OCI-LY7 (cell line): ENCODE data around the gene RALA. TPM values are rescaled to one million over a fixed set of nuclear protein-coding genes. Genes with fewer than 3 reads are reported as not detected.

Experiments
- BruUV-seq: library from RNA; stranded (reverse); fragments of 400-500 nt; replicated peaks from 2 replicates; lab custom pipeline; 2021; lab: Mats Ljungman, UMichigan
- CTCF ChIA-PET: fragments of 300-600 bp; sonication (Branson Sonifier 250); formaldehyde crosslinking; loops from one replicate; lab custom pipeline; 2022; ENCODE audit warnings: antibody characterized with exemption; ENCODE audit not compliant: unreplicated experiment; lab: Charles Lee
- POLR2A ChIA-PET: fragments of 300-600 bp; sonication (Branson Sonifier 250); formaldehyde crosslinking; loops from one replicate; lab custom pipeline; 2022; ENCODE audit warnings: antibody characterized with exemption; lab: Charles Lee
- DNase-seq: peaks from one replicate; pipeline ENCODE4 v3.0.0-alpha.2; 2015; ENCODE audit warnings: low spot score
- H2AFZ ChIP-seq: fragments of 200-600 bp; sonication (generic), shearing (Covaris generic); 2 replicates; pipeline ENCODE4 v1.6.1; 2014; ENCODE audit warnings: mild to moderate bottlenecking, antibody characterized with exemption, low read length, moderate library complexity
- H3K27ac ChIP-seq: fragments of 200-600 bp; sonication (generic); 2 replicates; pipeline ENCODE4 v1.5.1; 2014; ENCODE audit warnings: mixed run types, low read depth, mild to moderate bottlenecking, moderate library complexity, low read length, inconsistent platforms; ENCODE audit not compliant: poor library complexity, severe bottlenecking
- H3K36me3 ChIP-seq: fragments of 200-600 bp; sonication (generic); 2 replicates; pipeline ENCODE4 v1.6.1; 2014; ENCODE audit warnings: mild to moderate bottlenecking, antibody characterized with exemption, low read length, moderate library complexity, mixed read lengths; ENCODE audit not compliant: insufficient read depth
- H3K4me1 ChIP-seq: fragments of 200-600 bp; sonication (generic); 2 replicates; pipeline ENCODE4 v1.5.1; 2014; ENCODE audit warnings: mild to moderate bottlenecking, low read length; ENCODE audit not compliant: insufficient read depth, poor library complexity, severe bottlenecking
- H3K4me2 ChIP-seq: fragments of 200-600 bp; sonication (generic); 2 replicates; pipeline ENCODE4 v1.6.1; 2014; ENCODE audit warnings: mild to moderate bottlenecking, low read length
- H3K4me3 ChIP-seq: fragments of 200-600 bp; sonication (generic); 2 replicates; pipeline ENCODE4 v1.5.1; 2014; ENCODE audit warnings: mild to moderate bottlenecking, low read depth, low read length; ENCODE audit not compliant: poor library complexity, severe bottlenecking
- H3K79me2 ChIP-seq: fragments of 200-600 bp; sonication (generic); 2 replicates; pipeline ENCODE4 v1.6.1; 2016; ENCODE audit warnings: low read depth, mild to moderate bottlenecking, low read length, moderate library complexity, mixed read lengths; ENCODE audit not compliant: insufficient read depth
- H3K9me2 ChIP-seq: fragments of 200-600 bp; sonication (generic); 2 replicates; pipeline ENCODE4 v1.6.1; 2016; ENCODE audit warnings: mild to moderate bottlenecking, low read length, mixed read lengths; ENCODE audit not compliant: insufficient read depth
- H3K9me3 ChIP-seq: fragments of 200-600 bp; sonication (generic); 2 replicates; pipeline ENCODE4 v1.6.1; 2014; ENCODE audit warnings: mild to moderate bottlenecking, mixed run types, low read length, mixed read lengths
- H4K20me1 ChIP-seq: fragments of 200-600 bp; sonication (generic); 2 replicates; pipeline ENCODE4 v1.6.1; 2014; ENCODE audit warnings: mild to moderate bottlenecking, antibody characterized with exemption, low read length, moderate library complexity, mixed read lengths; ENCODE audit not compliant: insufficient read depth
- EZH2phosphoT487 ChIP-seq: fragments of 200-600 bp; sonication (generic); IDR thresholded peaks from 2 replicates; pipeline ENCODE4 v1.6.1; 2018; ENCODE audit warnings: low read depth, borderline replicate concordance, mild to moderate bottlenecking, mixed run types, antibody characterized with exemption, low read length, moderate library complexity, mixed read lengths
- intact Hi-C: fragments of 100-400 bp; cut with micrococcal nuclease; formaldehyde crosslinking; loops from one replicate; pipeline ENCODE4 v1.10.0; 2022; ENCODE audit not compliant: unreplicated experiment
- total RNA-seq, 2 experiments: library from RNA; depleted of rRNA in 1 of 2; stranded (reverse); fragments of >200 nt in 1 of 2; shearing (Covaris generic) in 1 of 2; gene quantifications; 2 replicates each; pipeline ENCODE4 v1.2.3, GENCODE V29; 2014 to 2022
- TF ChIP-seq, protein P1 (sequence below): fragments of 200-600 bp; sonication (generic); conservative IDR thresholded peaks from 2 replicates; pipeline ENCODE4 v1.5.1; 2014; ENCODE audit warnings: mild to moderate bottlenecking, antibody characterized with exemption, low read length, moderate library complexity, mixed read lengths

The RALA gene
- total RNA-seq, 2 experiments from 2014 or later: 6.4 to 31.0 TPM

DNA sequence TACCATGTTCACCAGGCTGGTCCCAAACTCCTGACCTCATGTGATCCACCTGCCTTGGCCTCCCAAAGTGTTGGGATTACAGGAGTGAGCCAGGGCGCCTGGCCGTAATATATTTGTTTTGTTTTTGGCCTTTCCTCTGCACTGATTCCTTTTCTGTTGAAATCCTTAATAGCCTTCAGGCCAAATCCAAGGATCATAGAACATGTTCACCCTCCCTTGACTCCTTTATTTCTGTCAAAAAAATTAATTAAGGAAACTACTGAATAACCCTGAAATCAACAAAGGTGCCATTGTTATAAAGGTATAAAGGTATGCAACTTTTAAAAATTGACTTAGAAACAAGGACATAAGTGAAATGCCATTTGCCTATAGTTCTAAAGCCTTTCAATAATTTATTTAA is 15.5 kb upstream of the RALA start:
- Histone ChIP-seq H3K4me1 (no peaks in the 10 kb centered on the region), H3K9me3 (no peaks in the 10 kb centered on the region), H3K36me3 (no peaks in the 10 kb centered on the region), H4K20me1 (no peaks in the 10 kb centered on the region), H2AFZ (no peak overlapping the region), H3K9me2 (no peaks in the 10 kb centered on the region), H3K79me2 (no peaks in the 10 kb centered on the region), H3K4me2 (no peak overlapping the region), H3K27ac (no peak overlapping the region), H3K4me3 (no peak overlapping the region)
- CTCF ChIA-PET: no interaction called here
- no TSS peak for BruUV-seq
- TF ChIP-seq, protein P1, sequence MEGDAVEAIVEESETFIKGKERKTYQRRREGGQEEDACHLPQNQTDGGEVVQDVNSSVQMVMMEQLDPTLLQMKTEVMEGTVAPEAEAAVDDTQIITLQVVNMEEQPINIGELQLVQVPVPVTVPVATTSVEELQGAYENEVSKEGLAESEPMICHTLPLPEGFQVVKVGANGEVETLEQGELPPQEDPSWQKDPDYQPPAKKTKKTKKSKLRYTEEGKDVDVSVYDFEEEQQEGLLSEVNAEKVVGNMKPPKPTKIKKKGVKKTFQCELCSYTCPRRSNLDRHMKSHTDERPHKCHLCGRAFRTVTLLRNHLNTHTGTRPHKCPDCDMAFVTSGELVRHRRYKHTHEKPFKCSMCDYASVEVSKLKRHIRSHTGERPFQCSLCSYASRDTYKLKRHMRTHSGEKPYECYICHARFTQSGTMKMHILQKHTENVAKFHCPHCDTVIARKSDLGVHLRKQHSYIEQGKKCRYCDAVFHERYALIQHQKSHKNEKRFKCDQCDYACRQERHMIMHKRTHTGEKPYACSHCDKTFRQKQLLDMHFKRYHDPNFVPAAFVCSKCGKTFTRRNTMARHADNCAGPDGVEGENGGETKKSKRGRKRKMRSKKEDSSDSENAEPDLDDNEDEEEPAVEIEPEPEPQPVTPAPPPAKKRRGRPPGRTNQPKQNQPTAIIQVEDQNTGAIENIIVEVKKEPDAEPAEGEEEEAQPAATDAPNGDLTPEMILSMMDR: no peak
- DNase-seq: no peak
- POLR2A ChIA-PET: interaction anchor here (1.0 kb wide), 1 partner anchor 29 kb away, joined by 4 read pairs; no protein-coding TSS in a partner anchor
- intact Hi-C loops: no loop called here

DNA sequence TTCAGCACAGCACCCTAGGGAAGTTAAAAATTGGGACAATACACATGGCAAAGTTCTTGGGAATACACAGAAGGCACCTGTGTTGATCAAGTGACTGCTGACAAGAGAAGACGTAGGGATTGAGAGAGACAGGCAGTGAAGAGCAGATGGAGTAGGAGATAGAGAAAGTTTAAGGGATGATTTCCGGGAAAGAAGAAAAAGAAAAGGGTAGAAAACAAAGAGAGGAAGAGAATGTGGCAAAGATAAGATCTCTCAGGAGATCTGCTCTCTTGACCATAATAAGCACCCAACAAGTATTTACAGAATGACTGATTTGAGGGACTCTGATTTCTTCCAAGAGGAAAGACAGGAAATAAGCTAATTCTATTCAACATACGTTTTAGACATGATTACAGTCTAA is 15.1 kb upstream of the RALA start:
- Histone ChIP-seq H4K20me1 (no peaks in the 10 kb centered on the region), H3K27ac (no peak overlapping the region), H2AFZ (no peak overlapping the region), H3K36me3 (no peaks in the 10 kb centered on the region), H3K4me1 (no peaks in the 10 kb centered on the region), H3K4me3 (no peak overlapping the region), H3K79me2 (no peaks in the 10 kb centered on the region), H3K9me3 (no peaks in the 10 kb centered on the region), H3K9me2 (no peaks in the 10 kb centered on the region), H3K4me2 (no peak overlapping the region)
- no peak for DNase-seq
- intact Hi-C loops: no loop called here
- ChIA-PET CTCF (no interaction called here), POLR2A (interaction anchor here (1.0 kb wide), 1 partner anchor 29 kb away, joined by 4 read pairs; no protein-coding TSS in a partner anchor)
- BruUV-seq: no TSS peak
- no peak for TF ChIP-seq EZH2phosphoT487
- TF ChIP-seq, protein P1: no peak

DNA sequence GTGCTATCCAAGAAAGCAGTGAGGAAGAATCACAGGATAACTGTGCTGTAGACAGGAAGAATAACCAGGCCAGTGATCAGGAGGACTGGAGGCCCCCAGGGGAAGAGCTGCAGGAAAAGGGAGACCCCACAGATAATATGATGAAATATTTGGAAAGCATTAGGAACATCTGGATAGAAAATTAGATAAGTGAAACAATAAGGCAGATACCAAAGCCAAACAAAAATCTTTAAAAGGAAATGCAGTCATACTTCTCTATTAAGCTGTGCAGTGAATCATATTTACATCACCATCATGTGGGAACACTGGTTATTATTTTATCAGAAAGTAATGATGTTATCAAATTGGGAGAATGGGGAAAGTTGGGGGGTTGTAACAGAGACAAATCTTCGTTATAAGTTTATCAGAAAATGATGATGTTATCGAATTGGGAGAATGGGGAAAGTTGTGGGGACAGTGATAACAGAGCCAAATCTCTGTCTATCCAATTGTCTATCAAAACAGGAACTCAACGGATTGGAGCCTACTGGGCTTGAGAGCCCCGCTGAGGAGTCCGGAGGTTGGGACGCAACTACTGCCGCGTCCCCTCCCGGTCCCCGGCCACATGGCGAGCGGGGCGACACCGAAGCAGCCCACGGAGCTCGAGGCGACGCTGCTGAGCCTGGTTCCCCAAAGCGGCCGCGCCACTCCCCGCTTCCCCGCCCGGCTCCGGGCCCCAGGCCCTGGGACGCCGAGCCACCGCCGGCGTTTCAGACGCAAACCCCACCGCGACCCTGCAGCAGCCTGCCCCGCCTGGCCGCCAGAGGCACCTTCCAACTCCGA is 14.0 kb upstream of the RALA start:
- Histone ChIP-seq H3K9me3 (no peaks in the 10 kb centered on the region), H3K4me2 (no peak overlapping the region), H3K4me3 (no peak overlapping the region), H3K4me1 (no peaks in the 10 kb centered on the region), H4K20me1 (no peaks in the 10 kb centered on the region), H3K79me2 (no peaks in the 10 kb centered on the region), H3K36me3 (no peaks in the 10 kb centered on the region), H3K27ac (no peak overlapping the region), H3K9me2 (no peaks in the 10 kb centered on the region), H2AFZ (no peak overlapping the region)
- DNase-seq: no peak
- CTCF ChIA-PET: no interaction called here
- TF ChIP-seq, protein P1: no peak
- TF ChIP-seq EZH2phosphoT487: no peak
- POLR2A ChIA-PET: interaction anchor here (0.5 to 1.0 kb wide), 2 partner anchors 25 to 30 kb away, joined by 3 to 4 read pairs; no protein-coding TSS in a partner anchor
- intact Hi-C loops: no loop called here
- BruUV-seq: no TSS peak
